ENCODE data around the gene FNDC8.
A peak's percentile ranks its signal among the peaks of the same experiment; 100 is the strongest.

The FNDC8 gene

DNA sequence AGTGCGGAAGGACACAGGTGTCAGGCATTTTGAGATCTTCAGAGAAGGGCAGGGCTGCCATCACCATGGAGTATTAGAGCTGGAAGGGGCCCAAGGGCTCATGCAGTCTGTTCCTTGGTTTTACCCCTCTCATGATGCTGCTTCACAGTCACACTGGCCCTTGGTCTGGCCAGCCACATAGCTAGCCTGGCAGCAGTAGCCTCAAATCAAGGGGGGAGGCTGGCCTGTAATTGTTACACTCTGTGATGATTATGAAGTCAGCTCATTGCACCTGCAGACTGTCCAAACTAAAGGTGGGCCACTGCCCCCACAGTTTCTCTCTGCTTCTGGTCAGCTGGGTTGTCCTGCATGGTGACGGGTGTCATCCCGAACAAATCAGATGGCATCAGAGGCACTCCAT lies at the start of gene FNDC8:
Gene FNDC8, plus strand, starts transcription at position 301 of the 400 bp plus-strand sequence. Its CDS starts 79 bp downstream, at position 380.
- Histone ChIP-seq H3K4me3 (ENCODE audit: low read length) (no peak within 1 kb of the TSS), H3K27ac (ENCODE audit: low read length) (no peak within 1 kb of the TSS), H3K9ac (ENCODE audit: low read depth, low read length) (no peak within 1 kb of the TSS), H3K36me3 (ENCODE audit: insufficient read depth, low read depth, low read length) (no peaks in the 10 kb centered on the region), H3K9me3 (ENCODE audit: insufficient read depth, low read depth, low read length) (no peaks in the 10 kb centered on the region), H3K27me3 (ENCODE audit: insufficient read depth, low read length) (peaks cover 24% of the 10 kb centered on the region), H3K4me1 (ENCODE audit: insufficient read depth, low read length) (no peaks in the 10 kb centered on the region; the same call in 1 of the 2 replicates)

DNA sequence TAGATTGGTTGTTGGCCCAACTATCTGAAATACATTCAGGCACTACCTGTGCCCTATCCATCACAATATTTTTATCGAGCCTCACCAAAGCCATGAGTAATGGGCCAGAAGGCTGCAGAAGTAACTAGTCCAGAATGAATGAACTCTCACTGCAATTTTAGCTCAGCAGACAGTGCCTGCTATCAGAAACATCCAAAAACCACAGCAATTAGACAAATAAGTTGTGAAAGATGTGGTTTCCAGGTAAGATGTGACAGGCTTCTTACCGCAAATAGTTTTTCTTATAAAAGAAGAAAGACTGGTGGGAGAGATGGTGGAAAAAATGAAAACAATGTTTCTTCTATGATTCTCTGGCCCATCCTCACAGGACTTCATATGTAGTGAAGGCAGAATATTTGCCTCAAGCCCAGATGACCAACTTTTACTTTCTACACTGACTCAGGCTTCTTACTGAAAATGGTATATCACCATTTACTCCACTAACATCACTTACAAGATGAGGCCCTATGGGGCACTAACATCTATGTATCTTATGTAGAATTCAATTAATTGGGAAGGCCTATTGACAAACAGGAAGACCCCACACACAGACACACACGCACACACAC lies 48.1 kb upstream of the FNDC8 start:
- no peaks in the 10 kb centered on the region for H3K9me3 ChIP-seq (ENCODE audit: insufficient read depth, low read depth, low read length)
- H3K27me3 ChIP-seq (ENCODE audit: insufficient read depth, low read length): no peaks in the 10 kb centered on the region
- no peak overlapping the region for H3K27ac ChIP-seq (ENCODE audit: low read length)

GRCh38 chr17:35073991-35074627 lies 47.3 kb upstream of the FNDC8 start:
- Histone ChIP-seq H3K4me3 (ENCODE audit: low read length) (no peak overlapping the region), H3K9me3 (ENCODE audit: insufficient read depth, low read depth, low read length) (no peaks in the 10 kb centered on the region), H3K9ac (ENCODE audit: low read depth, low read length) (no peak overlapping the region)

More for the DNA sequence above, 48.1 kb upstream of the FNDC8 start:
- H3K4me3 ChIP-seq (ENCODE audit: low read length): no peak overlapping the region
- no peak overlapping the region for H3K9ac ChIP-seq (ENCODE audit: low read depth, low read length)
- no peaks in the 10 kb centered on the region for H3K4me1 ChIP-seq (ENCODE audit: insufficient read depth, low read length)
- H3K36me3 ChIP-seq (ENCODE audit: insufficient read depth, low read depth, low read length): no peaks in the 10 kb centered on the region

GRCh38 chr17:35074711-35075707 lies 46.4 kb upstream of the FNDC8 start:
- Histone ChIP-seq H3K36me3 (ENCODE audit: insufficient read depth, low read depth, low read length) (no peaks in the 10 kb centered on the region), H3K27ac (ENCODE audit: low read length) (no peak overlapping the region), H3K9me3 (ENCODE audit: insufficient read depth, low read depth, low read length) (no peaks in the 10 kb centered on the region), H3K4me3 (ENCODE audit: low read length) (no peak overlapping the region), H3K4me1 (ENCODE audit: insufficient read depth, low read length) (peaks cover 1% of the 10 kb centered on the region; the same call in 1 of the 2 replicates), H3K9ac (ENCODE audit: low read depth, low read length) (no peak overlapping the region), H3K27me3 (ENCODE audit: insufficient read depth, low read length) (no peaks in the 10 kb centered on the region)

More at GRCh38 chr17:35073991-35074627, 47.3 kb upstream of the FNDC8 start:
- Histone ChIP-seq H3K4me1 (ENCODE audit: insufficient read depth, low read length) (no peaks in the 10 kb centered on the region), H3K27me3 (ENCODE audit: insufficient read depth, low read length) (no peaks in the 10 kb centered on the region), H3K36me3 (ENCODE audit: insufficient read depth, low read depth, low read length) (no peaks in the 10 kb centered on the region), H3K27ac (ENCODE audit: low read length) (no peak overlapping the region)

DNA sequence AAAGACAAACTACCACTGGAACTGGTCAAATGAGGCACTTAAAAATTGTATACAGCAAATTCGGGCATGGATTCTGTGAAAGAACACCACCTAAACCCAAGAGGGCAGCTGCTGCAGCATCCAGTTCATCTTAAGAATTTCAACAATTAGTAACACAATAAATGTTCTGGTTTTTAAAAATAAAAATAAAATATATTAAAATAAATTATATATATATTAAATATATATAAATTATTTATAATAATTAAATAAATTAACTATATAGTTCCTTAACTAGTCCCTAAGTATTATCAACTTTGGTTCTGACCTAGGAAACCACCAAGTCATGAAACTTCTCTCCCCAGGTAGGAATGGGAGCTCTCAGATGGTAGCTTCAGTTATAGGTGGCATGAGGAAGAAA lies 44.5 kb upstream of the FNDC8 start:
- no peaks in the 10 kb centered on the region for H3K9me3 ChIP-seq (ENCODE audit: insufficient read depth, low read depth, low read length)
- no peaks in the 10 kb centered on the region for H3K27me3 ChIP-seq (ENCODE audit: insufficient read depth, low read length)
- H3K27ac ChIP-seq (ENCODE audit: low read length): no peak overlapping the region
- H3K4me3 ChIP-seq (ENCODE audit: low read length): no peak overlapping the region
- H3K4me1 ChIP-seq (ENCODE audit: insufficient read depth, low read length): peaks cover 17% of the 10 kb centered on the region
- H3K36me3 ChIP-seq (ENCODE audit: insufficient read depth, low read depth, low read length): no peaks in the 10 kb centered on the region
- H3K9ac ChIP-seq (ENCODE audit: low read depth, low read length): no peak overlapping the region

- no peaks in the 10 kb centered on the region for H3K27me3 ChIP-seq (ENCODE audit: insufficient read depth, low read length)
- no peaks in the 10 kb centered on the region for H3K36me3 ChIP-seq (ENCODE audit: insufficient read depth, low read depth, low read length)
- peaks cover 31% of the 10 kb centered on the region for H3K4me1 ChIP-seq (ENCODE audit: insufficient read depth, low read length)
- H3K27ac ChIP-seq (ENCODE audit: low read length): no peak overlapping the region
- no peaks in the 10 kb centered on the region for H3K9me3 ChIP-seq (ENCODE audit: insufficient read depth, low read depth, low read length)
- no peak overlapping the region for H3K9ac ChIP-seq (ENCODE audit: low read depth, low read length)
- H3K4me3 ChIP-seq (ENCODE audit: low read length): no peak overlapping the region
Measured at GRCh38 chr17:35079547-35080423, 41.6 kb upstream of the FNDC8 start.

DNA sequence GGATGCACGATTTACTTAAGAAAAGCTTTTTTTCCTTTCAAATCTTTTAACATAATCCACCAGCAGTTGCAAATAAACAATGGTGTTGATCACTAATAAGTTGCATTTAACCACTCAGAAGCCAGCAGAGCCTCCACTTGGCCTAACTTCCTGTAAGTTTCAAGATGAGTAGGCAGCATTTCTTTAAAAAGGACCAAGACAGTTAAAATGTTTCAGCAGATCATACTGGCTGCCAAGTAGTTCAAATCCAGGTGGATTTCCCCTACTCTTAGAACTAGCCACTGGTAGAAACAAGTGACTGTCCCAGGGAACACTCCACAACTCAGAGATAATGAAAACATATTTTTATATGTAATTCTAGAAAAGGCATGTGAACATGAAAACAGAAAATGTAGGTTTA lies 40.9 kb upstream of the FNDC8 start:
- Histone ChIP-seq H3K27ac (ENCODE audit: low read length) (no peak overlapping the region), H3K9me3 (ENCODE audit: insufficient read depth, low read depth, low read length) (no peaks in the 10 kb centered on the region), H3K4me3 (ENCODE audit: low read length) (no peak overlapping the region)

GRCh38 chr17:35081638-35082037 lies 39.8 kb upstream of the FNDC8 start:
- Histone ChIP-seq H3K4me1 (ENCODE audit: insufficient read depth, low read length) (peaks cover 48% of the 10 kb centered on the region), H3K9ac (ENCODE audit: low read depth, low read length) (no peak overlapping the region), H3K9me3 (ENCODE audit: insufficient read depth, low read depth, low read length) (no peaks in the 10 kb centered on the region), H3K36me3 (ENCODE audit: insufficient read depth, low read depth, low read length) (no peaks in the 10 kb centered on the region), H3K27ac (ENCODE audit: low read length) (no peak overlapping the region), H3K4me3 (ENCODE audit: low read length) (no peak overlapping the region), H3K27me3 (ENCODE audit: insufficient read depth, low read length) (no peaks in the 10 kb centered on the region)

More for the DNA sequence above, 40.9 kb upstream of the FNDC8 start:
- peaks cover 37% of the 10 kb centered on the region for H3K4me1 ChIP-seq (ENCODE audit: insufficient read depth, low read length)
- H3K36me3 ChIP-seq (ENCODE audit: insufficient read depth, low read depth, low read length): no peaks in the 10 kb centered on the region
- H3K27me3 ChIP-seq (ENCODE audit: insufficient read depth, low read length): no peaks in the 10 kb centered on the region
- peak overlapping the region; percentile 13; the same call in 1 of the 2 replicates for H3K9ac ChIP-seq (ENCODE audit: low read depth, low read length)

DNA sequence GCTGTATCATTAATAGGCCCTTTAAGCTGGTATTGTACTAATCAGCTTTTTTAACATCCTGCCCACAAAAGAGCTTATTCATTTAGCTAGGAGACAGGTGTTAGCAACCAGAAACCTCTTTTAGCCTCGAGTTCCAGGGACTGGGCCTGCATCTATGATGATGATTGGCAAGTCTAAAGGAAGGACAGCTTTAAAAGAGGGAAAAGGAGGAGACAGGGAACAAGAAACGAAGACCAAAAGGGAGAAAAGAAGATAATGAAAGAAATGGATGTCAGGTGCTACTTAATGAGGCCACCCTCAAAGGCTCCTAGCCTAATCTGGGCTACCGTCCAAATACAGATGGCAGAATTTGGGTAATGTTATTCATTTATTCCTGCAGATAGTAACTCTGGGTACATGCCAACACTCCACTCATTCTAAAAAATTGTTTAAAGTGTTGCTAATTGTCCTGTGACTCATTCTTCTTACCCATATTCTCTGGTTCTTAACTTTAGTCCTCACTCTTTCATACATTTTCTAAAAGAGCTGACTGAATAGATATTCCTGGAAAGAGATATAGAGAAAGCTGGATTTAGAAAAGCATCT lies 39.2 kb upstream of the FNDC8 start:
- H3K27ac ChIP-seq (ENCODE audit: low read length): no peak overlapping the region
- no peak overlapping the region for H3K4me3 ChIP-seq (ENCODE audit: low read length)
- H3K9ac ChIP-seq (ENCODE audit: low read depth, low read length): no peak overlapping the region
- no peaks in the 10 kb centered on the region for H3K9me3 ChIP-seq (ENCODE audit: insufficient read depth, low read depth, low read length)
- no peaks in the 10 kb centered on the region for H3K27me3 ChIP-seq (ENCODE audit: insufficient read depth, low read length)
- H3K4me1 ChIP-seq (ENCODE audit: insufficient read depth, low read length): peaks cover 53% of the 10 kb centered on the region
- H3K36me3 ChIP-seq (ENCODE audit: insufficient read depth, low read depth, low read length): no peaks in the 10 kb centered on the region

- H3K4me1 ChIP-seq (ENCODE audit: insufficient read depth, low read length): peaks cover 60% of the 10 kb centered on the region
- H3K9ac ChIP-seq (ENCODE audit: low read depth, low read length): no peak overlapping the region
- H3K27ac ChIP-seq (ENCODE audit: low read length): no peak overlapping the region
Measured at GRCh38 chr17:35083071-35083470, 38.3 kb upstream of the FNDC8 start.

More at GRCh38 chr17:35083071-35083470, 38.3 kb upstream of the FNDC8 start:
- H3K9me3 ChIP-seq (ENCODE audit: insufficient read depth, low read depth, low read length): no peaks in the 10 kb centered on the region
- H3K4me3 ChIP-seq (ENCODE audit: low read length): no peak overlapping the region
- peaks cover 6% of the 10 kb centered on the region; the same call in 1 of the 2 replicates for H3K27me3 ChIP-seq (ENCODE audit: insufficient read depth, low read length)
- no peaks in the 10 kb centered on the region for H3K36me3 ChIP-seq (ENCODE audit: insufficient read depth, low read depth, low read length)

Measured in iPS-20b (cell line).